GM18861 (cell line): ENCODE data around the gene PPP2R5D.
A peak's percentile ranks its signal among the peaks of the same experiment; 100 is the strongest.

Source experiments
- ATAC-seq: cut with Tn5 transposase; IDR thresholded peaks from one replicate; pipeline ENCODE4 v1.9.1; 2021; ENCODE audit not compliant: unreplicated experiment

PPP2R5D gene

GRCh38 chr6:42963179-42963854, 21.1 kb upstream of the PPP2R5D start:
- no peak for ATAC-seq

- no peak for ATAC-seq
These were observed 20.3 kb upstream of the PPP2R5D start for GRCh38 chr6:42963855-42964605.

GRCh38 chr6:42966571-42966970, 17.8 kb upstream of the PPP2R5D start:
- ATAC-seq, result no peak

- no peak for ATAC-seq
These were observed 17.1 kb upstream of the PPP2R5D start for GRCh38 chr6:42967228-42967627.

GRCh38 chr6:42968126-42968701, 16.2 kb upstream of the PPP2R5D start:
- ATAC-seq, result no peak

- ATAC-seq, result no peak
These were observed 15.6 kb upstream of the PPP2R5D start for GRCh38 chr6:42968783-42969182.

- no peak for ATAC-seq
These were observed 14.9 kb upstream of the PPP2R5D start for GRCh38 chr6:42969431-42969830.

- no peak for ATAC-seq
These were observed 14.4 kb upstream of the PPP2R5D start for GRCh38 chr6:42969934-42970333.

- ATAC-seq, result no peak
These were observed 13.3 kb upstream of the PPP2R5D start for GRCh38 chr6:42970871-42971612.

- ATAC-seq, result no peak
These were observed 12.5 kb upstream of the PPP2R5D start for GRCh38 chr6:42971746-42972327.

- no peak for ATAC-seq
These were observed 10.4 kb upstream of the PPP2R5D start for GRCh38 chr6:42973926-42974325.

GRCh38 chr6:42974919-42975505, 9.4 kb upstream of the PPP2R5D start:
- ATAC-seq, result no peak

GRCh38 chr6:42978487-42978838, 5.9 kb upstream of the PPP2R5D start:
- ATAC-seq, result peak; percentile 14

- ATAC-seq, result peak; percentile 72
These were observed 5.4 kb upstream of the PPP2R5D start, which contains the start of gene PEX6 for GRCh38 chr6:42978839-42979522. TSS of gene PEX6 (minus strand) at chr6:42979181. CDS start at chr6:42979150, 31 bp downstream.

- ATAC-seq, result no peak
These were observed 4.7 kb upstream of the PPP2R5D start for GRCh38 chr6:42979523-42980177.

- no peak for ATAC-seq
These were observed 2.5 kb upstream of the PPP2R5D start for GRCh38 chr6:42981836-42982235.

GRCh38 chr6:42984924-42985475, 630 bp downstream of the PPP2R5D start:
- ATAC-seq, result no peak

- ATAC-seq, result no peak
These were observed 3.4 kb downstream of the PPP2R5D start for GRCh38 chr6:42987533-42988451.
